SK-N-SH (cell line): ENCODE data around the gene IL18RAP.

Experiments used
- CHD2 ChIP-seq: fragments of 150-350 bp; IDR thresholded peaks from 2 replicates; pipeline ENCODE4 v1.6.1; 2018; ENCODE audit warnings: low read length; ENCODE audit not compliant: partially characterized antibody
- ELF1 ChIP-seq: IDR thresholded peaks from 2 replicates; pipeline ENCODE4 v1.4.0; 2012
- EP300 ChIP-seq, 2 experiments: IDR thresholded peaks; 2 replicates each; pipeline versions ENCODE4 v1.4.0 to v1.6.1; 2012; ENCODE audit warnings: borderline replicate concordance in 1 of 2, low read depth in 1 of 2, low read length in 1 of 2
- FOXM1 ChIP-seq: IDR thresholded peaks from 2 replicates; pipeline ENCODE4 v1.4.0; 2012; ENCODE audit warnings: low read depth, mild to moderate bottlenecking
- GABPA ChIP-seq: IDR thresholded peaks from 2 replicates; pipeline ENCODE4 v1.4.0; 2012; ENCODE audit warnings: low read depth, mild to moderate bottlenecking
- POLR2AphosphoS5 ChIP-seq: IDR thresholded peaks from 2 replicates; pipeline ENCODE4 v1.6.1; 2012; ENCODE audit warnings: low read depth, low read length
- TAF1 ChIP-seq: IDR thresholded peaks from 2 replicates; pipeline ENCODE4 v1.6.1; 2012; ENCODE audit warnings: low read depth, mild to moderate bottlenecking, low read length, moderate library complexity, borderline replicate concordance
- TCF12 ChIP-seq: IDR thresholded peaks from 2 replicates; pipeline ENCODE4 v1.4.0; 2012
- YY1 ChIP-seq: IDR thresholded peaks from 2 replicates; pipeline ENCODE4 v1.4.0; 2012; ENCODE audit warnings: low read depth, mild to moderate bottlenecking
- TF ChIP-seq, protein P1 (sequence below): fragments of 200-600 bp; sonication (generic); IDR thresholded peaks from 2 replicates; pipeline ENCODE4 v1.6.1; 2017; ENCODE audit warnings: antibody characterized with exemption, mild to moderate bottlenecking, moderate library complexity
- TF ChIP-seq, protein P2 (sequence below): IDR thresholded peaks from 2 replicates; pipeline ENCODE4 v1.6.1; 2012; ENCODE audit warnings: mild to moderate bottlenecking, low read depth, low read length, moderate library complexity
- TF ChIP-seq, protein P3 (sequence below): IDR thresholded peaks from 2 replicates; pipeline ENCODE4 v1.4.0; 2012; ENCODE audit warnings: low read depth
- TF ChIP-seq, protein P4 (sequence below): fragments of 150-350 bp; IDR thresholded peaks from 2 replicates; pipeline ENCODE4 v1.6.1; 2016; ENCODE audit warnings: mild to moderate bottlenecking, low read depth, low read length
- TF ChIP-seq, protein P5 (sequence below): fragments of 150-350 bp; IDR thresholded peaks from 2 replicates; pipeline ENCODE4 v1.6.1; 2017; ENCODE audit warnings: antibody characterized with exemption, low read length, low read depth, borderline replicate concordance

DNA sequence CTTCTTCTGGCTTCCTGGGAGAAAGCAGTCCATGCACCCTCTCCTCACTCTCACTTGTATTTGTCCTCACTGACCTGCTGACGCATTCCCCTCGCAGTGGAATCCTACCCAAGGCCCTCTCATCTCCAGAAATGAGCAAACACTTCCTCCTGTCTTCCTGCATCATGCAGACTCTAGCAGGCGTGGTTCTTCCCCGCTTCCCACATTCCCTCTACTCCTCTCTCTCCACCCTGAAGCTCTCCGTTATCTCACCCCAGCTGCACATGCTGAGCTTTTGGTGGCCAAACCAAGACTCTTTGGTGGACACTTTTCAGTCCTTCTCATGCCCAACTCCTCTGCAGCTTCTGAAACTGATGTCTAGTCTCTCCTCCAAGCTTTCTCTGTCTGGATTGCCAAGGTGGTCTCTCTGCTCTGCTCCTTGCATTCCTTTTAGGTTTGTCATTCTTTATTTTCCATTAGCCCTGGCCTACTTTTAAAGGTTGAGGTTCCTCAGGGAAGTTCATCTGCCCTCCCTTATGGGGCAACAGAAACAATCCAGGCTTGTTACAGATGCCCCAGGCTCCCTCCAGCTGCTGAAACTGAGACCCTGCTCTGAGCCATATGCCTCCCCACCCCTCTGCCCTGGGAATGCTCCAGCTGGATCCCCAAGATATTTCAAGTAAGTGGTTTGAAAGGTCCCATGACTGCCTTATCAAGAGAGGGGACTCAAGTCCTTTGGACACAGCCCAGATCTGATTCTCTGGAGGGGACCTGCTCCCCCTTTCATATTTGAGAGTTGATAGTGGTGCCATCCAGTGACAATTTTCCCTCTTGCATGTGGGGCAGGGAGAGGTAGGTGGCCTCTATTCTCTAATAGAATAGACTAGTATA, 835 bp upstream of the IL18RAP start:
- TF ChIP-seq, protein P1, sequence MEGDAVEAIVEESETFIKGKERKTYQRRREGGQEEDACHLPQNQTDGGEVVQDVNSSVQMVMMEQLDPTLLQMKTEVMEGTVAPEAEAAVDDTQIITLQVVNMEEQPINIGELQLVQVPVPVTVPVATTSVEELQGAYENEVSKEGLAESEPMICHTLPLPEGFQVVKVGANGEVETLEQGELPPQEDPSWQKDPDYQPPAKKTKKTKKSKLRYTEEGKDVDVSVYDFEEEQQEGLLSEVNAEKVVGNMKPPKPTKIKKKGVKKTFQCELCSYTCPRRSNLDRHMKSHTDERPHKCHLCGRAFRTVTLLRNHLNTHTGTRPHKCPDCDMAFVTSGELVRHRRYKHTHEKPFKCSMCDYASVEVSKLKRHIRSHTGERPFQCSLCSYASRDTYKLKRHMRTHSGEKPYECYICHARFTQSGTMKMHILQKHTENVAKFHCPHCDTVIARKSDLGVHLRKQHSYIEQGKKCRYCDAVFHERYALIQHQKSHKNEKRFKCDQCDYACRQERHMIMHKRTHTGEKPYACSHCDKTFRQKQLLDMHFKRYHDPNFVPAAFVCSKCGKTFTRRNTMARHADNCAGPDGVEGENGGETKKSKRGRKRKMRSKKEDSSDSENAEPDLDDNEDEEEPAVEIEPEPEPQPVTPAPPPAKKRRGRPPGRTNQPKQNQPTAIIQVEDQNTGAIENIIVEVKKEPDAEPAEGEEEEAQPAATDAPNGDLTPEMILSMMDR = no peak
- TF ChIP-seq POLR2AphosphoS5 (no peak), YY1 (no peak), FOXM1 (no peak), TAF1 (no peak), GABPA (no peak), TCF12 (no peak), EP300 (IDR thresholded peaks at IDR 0.05; ENCODE audit: borderline replicate concordance in 1 of 2, low read depth in 1 of 2, low read length in 1 of 2) (no peak), ELF1 (no peak), CHD2 (no peak)
- TF ChIP-seq, protein P2, sequence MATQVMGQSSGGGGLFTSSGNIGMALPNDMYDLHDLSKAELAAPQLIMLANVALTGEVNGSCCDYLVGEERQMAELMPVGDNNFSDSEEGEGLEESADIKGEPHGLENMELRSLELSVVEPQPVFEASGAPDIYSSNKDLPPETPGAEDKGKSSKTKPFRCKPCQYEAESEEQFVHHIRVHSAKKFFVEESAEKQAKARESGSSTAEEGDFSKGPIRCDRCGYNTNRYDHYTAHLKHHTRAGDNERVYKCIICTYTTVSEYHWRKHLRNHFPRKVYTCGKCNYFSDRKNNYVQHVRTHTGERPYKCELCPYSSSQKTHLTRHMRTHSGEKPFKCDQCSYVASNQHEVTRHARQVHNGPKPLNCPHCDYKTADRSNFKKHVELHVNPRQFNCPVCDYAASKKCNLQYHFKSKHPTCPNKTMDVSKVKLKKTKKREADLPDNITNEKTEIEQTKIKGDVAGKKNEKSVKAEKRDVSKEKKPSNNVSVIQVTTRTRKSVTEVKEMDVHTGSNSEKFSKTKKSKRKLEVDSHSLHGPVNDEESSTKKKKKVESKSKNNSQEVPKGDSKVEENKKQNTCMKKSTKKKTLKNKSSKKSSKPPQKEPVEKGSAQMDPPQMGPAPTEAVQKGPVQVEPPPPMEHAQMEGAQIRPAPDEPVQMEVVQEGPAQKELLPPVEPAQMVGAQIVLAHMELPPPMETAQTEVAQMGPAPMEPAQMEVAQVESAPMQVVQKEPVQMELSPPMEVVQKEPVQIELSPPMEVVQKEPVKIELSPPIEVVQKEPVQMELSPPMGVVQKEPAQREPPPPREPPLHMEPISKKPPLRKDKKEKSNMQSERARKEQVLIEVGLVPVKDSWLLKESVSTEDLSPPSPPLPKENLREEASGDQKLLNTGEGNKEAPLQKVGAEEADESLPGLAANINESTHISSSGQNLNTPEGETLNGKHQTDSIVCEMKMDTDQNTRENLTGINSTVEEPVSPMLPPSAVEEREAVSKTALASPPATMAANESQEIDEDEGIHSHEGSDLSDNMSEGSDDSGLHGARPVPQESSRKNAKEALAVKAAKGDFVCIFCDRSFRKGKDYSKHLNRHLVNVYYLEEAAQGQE = no peak
- TF ChIP-seq, protein P3, sequence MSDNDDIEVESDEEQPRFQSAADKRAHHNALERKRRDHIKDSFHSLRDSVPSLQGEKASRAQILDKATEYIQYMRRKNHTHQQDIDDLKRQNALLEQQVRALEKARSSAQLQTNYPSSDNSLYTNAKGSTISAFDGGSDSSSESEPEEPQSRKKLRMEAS = no peak
- TF ChIP-seq, protein P4, sequence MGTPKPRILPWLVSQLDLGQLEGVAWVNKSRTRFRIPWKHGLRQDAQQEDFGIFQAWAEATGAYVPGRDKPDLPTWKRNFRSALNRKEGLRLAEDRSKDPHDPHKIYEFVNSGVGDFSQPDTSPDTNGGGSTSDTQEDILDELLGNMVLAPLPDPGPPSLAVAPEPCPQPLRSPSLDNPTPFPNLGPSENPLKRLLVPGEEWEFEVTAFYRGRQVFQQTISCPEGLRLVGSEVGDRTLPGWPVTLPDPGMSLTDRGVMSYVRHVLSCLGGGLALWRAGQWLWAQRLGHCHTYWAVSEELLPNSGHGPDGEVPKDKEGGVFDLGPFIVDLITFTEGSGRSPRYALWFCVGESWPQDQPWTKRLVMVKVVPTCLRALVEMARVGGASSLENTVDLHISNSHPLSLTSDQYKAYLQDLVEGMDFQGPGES = no peak
- TF ChIP-seq, protein P5, sequence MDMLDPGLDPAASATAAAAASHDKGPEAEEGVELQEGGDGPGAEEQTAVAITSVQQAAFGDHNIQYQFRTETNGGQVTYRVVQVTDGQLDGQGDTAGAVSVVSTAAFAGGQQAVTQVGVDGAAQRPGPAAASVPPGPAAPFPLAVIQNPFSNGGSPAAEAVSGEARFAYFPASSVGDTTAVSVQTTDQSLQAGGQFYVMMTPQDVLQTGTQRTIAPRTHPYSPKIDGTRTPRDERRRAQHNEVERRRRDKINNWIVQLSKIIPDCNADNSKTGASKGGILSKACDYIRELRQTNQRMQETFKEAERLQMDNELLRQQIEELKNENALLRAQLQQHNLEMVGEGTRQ = no peak
